MM.1S (cell line): ENCODE data around the gene SPEF1.

Source experiments
- DNase-seq: peaks from one replicate; pipeline ENCODE4 v3.0.0-alpha.2; 2015
- H2AFZ ChIP-seq: fragments of 300-600 bp; sonication (generic); 2 replicates; pipeline ENCODE4 v1.6.0; 2016; ENCODE audit warnings: antibody characterized with exemption, low read length
- H3F3A ChIP-seq: fragments of 300-600 bp; sonication (generic); 2 replicates; pipeline ENCODE4 v1.6.1; 2016; ENCODE audit warnings: mild to moderate bottlenecking, antibody characterized with exemption, low read length, moderate library complexity, mixed read lengths; ENCODE audit not compliant: insufficient read depth
- H3K27ac ChIP-seq: fragments of 300-600 bp; sonication (generic); 2 replicates; pipeline ENCODE4 v1.5.1; 2016; ENCODE audit warnings: mild to moderate bottlenecking, low read length
- H3K27me3 ChIP-seq: fragments of 300-600 bp; sonication (generic); replicated peaks from 2 replicates; pipeline ENCODE4 v1.6.0; 2016; ENCODE audit warnings: low read length; ENCODE audit not compliant: insufficient read depth
- H3K36me3 ChIP-seq: fragments of 300-600 bp; sonication (generic); replicated peaks from 2 replicates; pipeline ENCODE4 v1.6.1; 2016; ENCODE audit warnings: mild to moderate bottlenecking, low read length, mixed read lengths; ENCODE audit not compliant: insufficient read depth
- H3K4me1 ChIP-seq: fragments of 300-600 bp; sonication (generic); 2 replicates; pipeline ENCODE4 v1.6.1; 2016; ENCODE audit warnings: low read length, mixed read lengths
- H3K4me2 ChIP-seq: fragments of 300-600 bp; sonication (generic); 2 replicates; pipeline ENCODE4 v1.6.0; 2016; ENCODE audit warnings: low read depth, low read length
- H3K4me3 ChIP-seq: fragments of 300-600 bp; sonication (generic); 2 replicates; pipeline ENCODE4 v1.5.1; 2016; ENCODE audit warnings: low read length, mixed read lengths
- H3K79me2 ChIP-seq: fragments of 300-600 bp; sonication (generic); 2 replicates; pipeline ENCODE4 v1.6.1; 2016; ENCODE audit warnings: mixed run types, low read length, mixed read lengths
- H3K9ac ChIP-seq: fragments of 300-600 bp; sonication (generic); 2 replicates; pipeline ENCODE4 v1.6.1; 2016; ENCODE audit warnings: low read length, mixed read lengths
- H3K9me2 ChIP-seq: fragments of 300-600 bp; sonication (generic); replicated peaks from 2 replicates; pipeline ENCODE4 v1.6.1; 2016; ENCODE audit warnings: mild to moderate bottlenecking, low read length, mixed read lengths; ENCODE audit not compliant: insufficient read depth
- H3K9me3 ChIP-seq: fragments of 300-600 bp; sonication (generic); replicated peaks from 2 replicates; pipeline ENCODE4 v1.6.1; 2016; ENCODE audit warnings: mild to moderate bottlenecking, low read length, mixed read lengths; ENCODE audit not compliant: insufficient read depth
- H4K20me1 ChIP-seq: fragments of 300-600 bp; sonication (generic); 2 replicates; pipeline ENCODE4 v1.6.1; 2016; ENCODE audit warnings: mild to moderate bottlenecking, low read length, moderate library complexity, mixed read lengths; ENCODE audit not compliant: insufficient read depth
- CTCF ChIP-seq: fragments of 300-600 bp; sonication (generic); IDR thresholded peaks from 2 replicates; pipeline ENCODE4 v1.5.1; 2016; ENCODE audit warnings: antibody characterized with exemption, low read length, mixed read lengths
- EZH2 ChIP-seq: fragments of 300-600 bp; sonication (generic); optimal IDR thresholded peaks from 2 replicates; pipeline ENCODE3; 2017; ENCODE audit warnings: low read depth, mild to moderate bottlenecking, antibody characterized with exemption, low read length, mixed read lengths
- EZH2phosphoT487 ChIP-seq: fragments of 300-600 bp; sonication (generic); IDR thresholded peaks from 2 replicates; pipeline ENCODE4 v1.6.1; 2018; ENCODE audit warnings: antibody characterized with exemption, low read length

SPEF1 gene

GRCh38 chr20:3766422-3767109 lies 14.7 kb downstream of the SPEF1 start:
- Histone ChIP-seq H3K9ac (peak overlapping the region; percentile 66; the same call in 1 of the 2 replicates), H3K27ac (no peak overlapping the region), H3K4me2 (peak overlapping the region; percentile 87), H2AFZ (peak overlapping the region; percentile 91), H3K79me2 (peaks cover 18% of the 10 kb centered on the region), H3K4me3 (peak overlapping the region; percentile 90), H3K36me3 (no peaks in the 10 kb centered on the region), H3K9me2 (no peaks in the 10 kb centered on the region), H3F3A (peaks cover 11% of the 10 kb centered on the region), H4K20me1 (no peaks in the 10 kb centered on the region), H3K27me3 (no peaks in the 10 kb centered on the region), H3K4me1 (peaks cover 15% of the 10 kb centered on the region), H3K9me3 (no peaks in the 10 kb centered on the region)
- TF ChIP-seq EZH2, result no peak
- no peak for DNase-seq

GRCh38 chr20:3765171-3765882 lies 15.9 kb downstream of the SPEF1 start:
- no peak overlapping the region for H3K4me3 ChIP-seq
- H3K79me2 ChIP-seq, result peaks cover 18% of the 10 kb centered on the region
- H3K4me1 ChIP-seq, result peaks cover 15% of the 10 kb centered on the region
- no peaks in the 10 kb centered on the region for H3K27me3 ChIP-seq
- no peaks in the 10 kb centered on the region for H4K20me1 ChIP-seq
- H3K9ac ChIP-seq, result no peak overlapping the region
- no peak for DNase-seq
- H3K27ac ChIP-seq, result no peak overlapping the region
- H3F3A ChIP-seq, result peaks cover 11% of the 10 kb centered on the region
- H2AFZ ChIP-seq, result no peak overlapping the region
- no peaks in the 10 kb centered on the region for H3K9me2 ChIP-seq
- H3K36me3 ChIP-seq, result no peaks in the 10 kb centered on the region
- no peak overlapping the region for H3K4me2 ChIP-seq
- no peaks in the 10 kb centered on the region for H3K9me3 ChIP-seq
- no peak for TF ChIP-seq CTCF
- TF ChIP-seq EZH2, result no peak
- no peak for TF ChIP-seq EZH2phosphoT487

GRCh38 chr20:3764659-3765058 lies 16.6 kb downstream of the SPEF1 start:
- TF ChIP-seq CTCF (no peak), EZH2phosphoT487 (no peak), EZH2 (no peak)
- Histone ChIP-seq H3F3A (peaks cover 11% of the 10 kb centered on the region), H3K4me3 (no peak overlapping the region), H4K20me1 (no peaks in the 10 kb centered on the region), H3K27me3 (no peaks in the 10 kb centered on the region), H3K79me2 (peaks cover 18% of the 10 kb centered on the region), H2AFZ (no peak overlapping the region), H3K4me2 (no peak overlapping the region), H3K9me2 (no peaks in the 10 kb centered on the region), H3K36me3 (no peaks in the 10 kb centered on the region), H3K4me1 (peaks cover 15% of the 10 kb centered on the region), H3K9ac (no peak overlapping the region), H3K27ac (no peak overlapping the region), H3K9me3 (no peaks in the 10 kb centered on the region)
- no peak for DNase-seq
